Eye (tissue), 1 donor: ENCODE measurements around the gene TUBG2.
A peak's percentile ranks its signal among the peaks of the same experiment; 100 is the strongest.
"Not testable (repeated sequence)": the region's sequence is repeated elsewhere in the genome, so short reads cannot be mapped to it uniquely, and the experiment has no call there.

Source experiments
- DNase-seq: peaks from one replicate; pipeline ENCODE4 v3.0.0-alpha.2; 2015

Gene TUBG2

GRCh38 chr17:42655528-42655927 lies 3.6 kb upstream of the TUBG2 start:
- no peak for DNase-seq

- DNase-seq, result no peak
These were observed 1.1 kb upstream of the TUBG2 start for GRCh38 chr17:42657824-42658588.

GRCh38 chr17:42659932-42660274 lies 819 bp downstream of the TUBG2 start:
- DNase-seq, result not testable (repeated sequence)

GRCh38 chr17:42660692-42661345 lies 1.7 kb downstream of the TUBG2 start:
- no peak for DNase-seq

GRCh38 chr17:42665581-42666001 lies 6.5 kb downstream of the TUBG2 start:
- no peak for DNase-seq

GRCh38 chr17:42666126-42666525 lies 7.0 kb downstream of the TUBG2 start:
- DNase-seq, result not testable (repeated sequence)

GRCh38 chr17:42667088-42667951 lies 8.2 kb downstream of the TUBG2 start:
- DNase-seq, result no peak

GRCh38 chr17:42669705-42669976 lies 10.6 kb downstream of the TUBG2 start:
- no peak for DNase-seq

- peak; percentile 65 for DNase-seq
These were observed 11.1 kb downstream of the TUBG2 start for GRCh38 chr17:42669977-42670788.

GRCh38 chr17:42670789-42671657 lies 11.9 kb downstream of the TUBG2 start:
- DNase-seq, result peak; percentile 15

- DNase-seq, result no peak
These were observed 13.0 kb downstream of the TUBG2 start for GRCh38 chr17:42672038-42672437.

- DNase-seq, result no peak
These were observed 14.3 kb downstream of the TUBG2 start for GRCh38 chr17:42673266-42673884.

- DNase-seq, result peak; percentile 47
These were observed 15.0 kb downstream of the TUBG2 start for GRCh38 chr17:42673885-42674754.

GRCh38 chr17:42674755-42675347 lies 15.8 kb downstream of the TUBG2 start:
- peak; percentile 18 for DNase-seq

- no peak for DNase-seq
These were observed 16.4 kb downstream of the TUBG2 start for GRCh38 chr17:42675348-42675964.

GRCh38 chr17:42675965-42676423 lies 16.9 kb downstream of the TUBG2 start:
- peak; percentile 74 for DNase-seq

- no peak for DNase-seq
These were observed 17.4 kb downstream of the TUBG2 start, which contains the start of gene PLEKHH3 for GRCh38 chr17:42676424-42677011. TSS of gene PLEKHH3 (minus strand) at chr17:42676994. CDS start at chr17:42676563, 431 bp downstream.

GRCh38 chr17:42677012-42677857 lies 18.2 kb downstream of the TUBG2 start:
- DNase-seq, result peak; percentile 100
